GM12878 (cell line): ENCODE data around the gene PBRM1. TPM values are rescaled to one million over a fixed set of nuclear protein-coding genes. Genes with fewer than 3 reads are reported as not detected.

Experiments used
- ASH2L ChIP-seq: fragments of 300-600, 200-600 bp; sonication (generic); IDR thresholded peaks from 2 replicates; pipeline ENCODE4 v1.6.1; 2017; ENCODE audit warnings: low read depth, mild to moderate bottlenecking, borderline replicate concordance
- ATF3 ChIP-seq: IDR thresholded peaks from 2 replicates; pipeline ENCODE4 v1.6.1; 2011; ENCODE audit warnings: low read depth, mild to moderate bottlenecking, low read length, moderate library complexity, borderline replicate concordance; ENCODE audit errors: extremely low read depth
- BMI1 ChIP-seq: fragments of 450-650 bp; IDR thresholded peaks from 2 replicates; pipeline ENCODE4 v1.6.1; 2016; ENCODE audit warnings: mild to moderate bottlenecking, moderate library complexity, borderline replicate concordance
- GATAD2B ChIP-seq: fragments of 450-650 bp; conservative IDR thresholded peaks from 2 replicates; pipeline ENCODE4 v1.6.1; 2017; ENCODE audit warnings: low read depth, mild to moderate bottlenecking, moderate library complexity
- IKZF2 ChIP-seq, 2 experiments: fragments of 450-650 bp; IDR thresholded peaks; 2 replicates each; pipeline ENCODE4 v1.6.1; 2017; ENCODE audit warnings: mild to moderate bottlenecking in 2 of 2, moderate library complexity in 2 of 2
- KLF5 ChIP-seq: fragments of 450-650 bp; IDR thresholded peaks from 2 replicates; pipeline ENCODE4 v1.6.1; 2014; ENCODE audit warnings: mild to moderate bottlenecking; ENCODE audit not compliant: partially characterized antibody
- MEF2B ChIP-seq: fragments of 450-650 bp; IDR thresholded peaks from 2 replicates; pipeline ENCODE4 v1.6.1; 2018; ENCODE audit warnings: mild to moderate bottlenecking, moderate library complexity; ENCODE audit not compliant: partially characterized antibody, poor library complexity, severe bottlenecking
- MYC ChIP-seq: IDR thresholded peaks from 2 replicates; pipeline ENCODE4 v1.6.1; 2011; ENCODE audit warnings: mild to moderate bottlenecking, low read length, moderate library complexity, inconsistent platforms; ENCODE audit not compliant: insufficient read depth, insufficient replicate concordance, insufficient read length, severe bottlenecking
- NBN ChIP-seq: fragments of 450-650 bp; IDR thresholded peaks from 2 replicates; pipeline ENCODE4 v1.6.1; 2016
- NR2F1 ChIP-seq: fragments of 450-650 bp; conservative IDR thresholded peaks from 2 replicates; pipeline ENCODE4 v1.6.1; 2017; ENCODE audit warnings: mild to moderate bottlenecking
- POLR2A ChIP-seq: IDR thresholded peaks from 2 replicates; pipeline ENCODE4 v1.6.1; 2011; ENCODE audit warnings: low read depth, mild to moderate bottlenecking, low read length
- RCOR1 ChIP-seq: conservative IDR thresholded peaks from 2 replicates; pipeline ENCODE4 v1.6.1; 2012; ENCODE audit warnings: low read depth, low read length, improper control_type of control experiment
- SP1 ChIP-seq: IDR thresholded peaks from one replicate; pipeline ENCODE4 v1.6.1; 2011; ENCODE audit warnings: low read depth, low read length
- ZBTB4 ChIP-seq: fragments of 450-650 bp; formaldehyde crosslinking; IDR thresholded peaks from 2 replicates; pipeline ENCODE4 v1.4.0; 2022; ENCODE audit warnings: mild to moderate bottlenecking, moderate library complexity
- polyA plus RNA-seq, 11 experiments: library from polyadenylated mRNA; depleted of rRNA in 4 of 11; unstranded in 6 of 11; stranded (reverse) in 5 of 11; fragments of >200 nt; fragmentation: Nextera tagmentation in 4 of 11; fragmentation: Illumina TruSeq in 1 of 11; extraction: Ambion mirVana in 4 of 11; extraction: Trizol in 1 of 11; gene quantifications; 1 replicate in 1 of 11; 2 replicates in 10 of 11; pipeline versions ENCODE4 v1.2.1 to v1.2.3, GENCODE V29; 2011 to 2016; ENCODE audit warnings: inconsistent platforms in 2 of 11, missing spikeins in 2 of 11, low read depth in 1 of 11
- total RNA-seq, 4 experiments: library from RNA; depleted of rRNA in 3 of 4; stranded (reverse); fragments of >200 nt in 3 of 4; fragmentation: Illumina TruSeq in 1 of 4; extraction: Trizol in 1 of 4; gene quantifications; 2 replicates each; pipeline versions ENCODE4 v1.2.1 to v1.2.3, GENCODE V29; 2013 to 2021
- TF ChIP-seq, protein P1 (sequence below): fragments of 450-650 bp; IDR thresholded peaks from 2 replicates; pipeline ENCODE4 v1.6.1; 2017; ENCODE audit warnings: borderline replicate concordance
- TF ChIP-seq, protein P2 (sequence below): fragments of 450-650 bp; IDR thresholded peaks from 2 replicates; pipeline ENCODE4 v1.6.1; 2017; ENCODE audit warnings: mild to moderate bottlenecking, moderate library complexity
- TF ChIP-seq, protein P3 (sequence below): fragments of 450-650 bp; IDR thresholded peaks from 2 replicates; pipeline ENCODE4 v1.6.1; 2016; ENCODE audit warnings: mild to moderate bottlenecking

The PBRM1 gene
- total and polyA plus RNA-seq, 10 of the 15 experiments (the other 5 are each of a cell fraction or from before 2014, with no cell fraction given), result 8.9 to 88.9 (median 39.3) TPM

GRCh38 chr3:52536369-52537164, 149.1 kb downstream of the PBRM1 start, which contains the start of gene UQCC5 (continued):
- TF ChIP-seq, protein P1, sequence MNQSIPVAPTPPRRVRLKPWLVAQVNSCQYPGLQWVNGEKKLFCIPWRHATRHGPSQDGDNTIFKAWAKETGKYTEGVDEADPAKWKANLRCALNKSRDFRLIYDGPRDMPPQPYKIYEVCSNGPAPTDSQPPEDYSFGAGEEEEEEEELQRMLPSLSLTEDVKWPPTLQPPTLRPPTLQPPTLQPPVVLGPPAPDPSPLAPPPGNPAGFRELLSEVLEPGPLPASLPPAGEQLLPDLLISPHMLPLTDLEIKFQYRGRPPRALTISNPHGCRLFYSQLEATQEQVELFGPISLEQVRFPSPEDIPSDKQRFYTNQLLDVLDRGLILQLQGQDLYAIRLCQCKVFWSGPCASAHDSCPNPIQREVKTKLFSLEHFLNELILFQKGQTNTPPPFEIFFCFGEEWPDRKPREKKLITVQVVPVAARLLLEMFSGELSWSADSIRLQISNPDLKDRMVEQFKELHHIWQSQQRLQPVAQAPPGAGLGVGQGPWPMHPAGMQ, result no peak
- TF ChIP-seq POLR2A (peak; percentile 100), KLF5 (no peak), RCOR1 (no peak), ATF3 (peak; percentile 67), ASH2L (no peak), MYC (peak; percentile 85), BMI1 (no peak), ZBTB4 (no peak), GATAD2B (0 out of 2 replicates have a peak, but pooled peaks have one; percentile 13), SP1 (peak; percentile 92), MEF2B (no peak), NR2F1 (peak; percentile 58), IKZF2 (IDR thresholded peaks at IDR 0.05) (0 out of 4 replicates have a peak, but pooled peaks of 1 of the 2 experiments have one; percentile 49), NBN (peak; percentile 82)
- TF ChIP-seq, protein P2, sequence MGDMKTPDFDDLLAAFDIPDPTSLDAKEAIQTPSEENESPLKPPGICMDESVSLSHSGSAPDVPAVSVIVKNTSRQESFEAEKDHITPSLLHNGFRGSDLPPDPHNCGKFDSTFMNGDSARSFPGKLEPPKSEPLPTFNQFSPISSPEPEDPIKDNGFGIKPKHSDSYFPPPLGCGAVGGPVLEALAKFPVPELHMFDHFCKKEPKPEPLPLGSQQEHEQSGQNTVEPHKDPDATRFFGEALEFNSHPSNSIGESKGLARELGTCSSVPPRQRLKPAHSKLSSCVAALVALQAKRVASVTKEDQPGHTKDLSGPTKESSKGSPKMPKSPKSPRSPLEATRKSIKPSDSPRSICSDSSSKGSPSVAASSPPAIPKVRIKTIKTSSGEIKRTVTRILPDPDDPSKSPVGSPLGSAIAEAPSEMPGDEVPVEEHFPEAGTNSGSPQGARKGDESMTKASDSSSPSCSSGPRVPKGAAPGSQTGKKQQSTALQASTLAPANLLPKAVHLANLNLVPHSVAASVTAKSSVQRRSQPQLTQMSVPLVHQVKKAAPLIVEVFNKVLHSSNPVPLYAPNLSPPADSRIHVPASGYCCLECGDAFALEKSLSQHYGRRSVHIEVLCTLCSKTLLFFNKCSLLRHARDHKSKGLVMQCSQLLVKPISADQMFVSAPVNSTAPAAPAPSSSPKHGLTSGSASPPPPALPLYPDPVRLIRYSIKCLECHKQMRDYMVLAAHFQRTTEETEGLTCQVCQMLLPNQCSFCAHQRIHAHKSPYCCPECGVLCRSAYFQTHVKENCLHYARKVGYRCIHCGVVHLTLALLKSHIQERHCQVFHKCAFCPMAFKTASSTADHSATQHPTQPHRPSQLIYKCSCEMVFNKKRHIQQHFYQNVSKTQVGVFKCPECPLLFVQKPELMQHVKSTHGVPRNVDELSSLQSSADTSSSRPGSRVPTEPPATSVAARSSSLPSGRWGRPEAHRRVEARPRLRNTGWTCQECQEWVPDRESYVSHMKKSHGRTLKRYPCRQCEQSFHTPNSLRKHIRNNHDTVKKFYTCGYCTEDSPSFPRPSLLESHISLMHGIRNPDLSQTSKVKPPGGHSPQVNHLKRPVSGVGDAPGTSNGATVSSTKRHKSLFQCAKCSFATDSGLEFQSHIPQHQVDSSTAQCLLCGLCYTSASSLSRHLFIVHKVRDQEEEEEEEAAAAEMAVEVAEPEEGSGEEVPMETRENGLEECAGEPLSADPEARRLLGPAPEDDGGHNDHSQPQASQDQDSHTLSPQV, result no peak
- TF ChIP-seq, protein P3, sequence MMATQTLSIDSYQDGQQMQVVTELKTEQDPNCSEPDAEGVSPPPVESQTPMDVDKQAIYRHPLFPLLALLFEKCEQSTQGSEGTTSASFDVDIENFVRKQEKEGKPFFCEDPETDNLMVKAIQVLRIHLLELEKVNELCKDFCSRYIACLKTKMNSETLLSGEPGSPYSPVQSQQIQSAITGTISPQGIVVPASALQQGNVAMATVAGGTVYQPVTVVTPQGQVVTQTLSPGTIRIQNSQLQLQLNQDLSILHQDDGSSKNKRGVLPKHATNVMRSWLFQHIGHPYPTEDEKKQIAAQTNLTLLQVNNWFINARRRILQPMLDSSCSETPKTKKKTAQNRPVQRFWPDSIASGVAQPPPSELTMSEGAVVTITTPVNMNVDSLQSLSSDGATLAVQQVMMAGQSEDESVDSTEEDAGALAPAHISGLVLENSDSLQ, result peak; percentile 89
